OCI-LY1 (cell line): ENCODE results near the gene TSC22D4.

Experiments used
- H2AFZ ChIP-seq: fragments of 200-600 bp; sonication (generic), shearing (Covaris generic); 2 replicates; pipeline ENCODE4 v1.6.0; 2014; ENCODE audit warnings: antibody characterized with exemption, mild to moderate bottlenecking, low read length
- H3F3A ChIP-seq: fragments of 200-600 bp; sonication (generic), shearing (Covaris generic); 2 replicates; pipeline ENCODE4 v1.6.0; 2014; ENCODE audit warnings: mild to moderate bottlenecking, antibody characterized with exemption, low read length, moderate library complexity; ENCODE audit not compliant: insufficient read depth
- H3K27ac ChIP-seq: fragments of 200-600 bp; sonication (generic); 2 replicates; pipeline ENCODE4 v1.5.1; 2014; ENCODE audit warnings: low read length, mixed run types, mild to moderate bottlenecking, low read depth; ENCODE audit not compliant: poor library complexity, severe bottlenecking
- H3K27me3 ChIP-seq: fragments of 200-600 bp; sonication (generic); 2 replicates; pipeline ENCODE4 v1.6.0; 2014; ENCODE audit warnings: antibody characterized with exemption, mild to moderate bottlenecking, low read length, moderate library complexity; ENCODE audit not compliant: insufficient read depth
- H3K36me3 ChIP-seq: fragments of 200-600 bp; sonication (generic); 2 replicates; pipeline ENCODE4 v1.6.1; 2014; ENCODE audit warnings: mild to moderate bottlenecking, antibody characterized with exemption, low read length, moderate library complexity, mixed read lengths; ENCODE audit not compliant: insufficient read depth
- H3K4me1 ChIP-seq: fragments of 200-600 bp; sonication (generic); 2 replicates; pipeline ENCODE4 v1.5.1; 2014; ENCODE audit warnings: mild to moderate bottlenecking, low read length, moderate library complexity; ENCODE audit not compliant: insufficient read depth, severe bottlenecking
- H3K4me2 ChIP-seq: fragments of 200-600 bp; sonication (generic), shearing (Covaris generic); 2 replicates; pipeline ENCODE4 v1.6.1; 2014; ENCODE audit warnings: low read length
- H3K4me3 ChIP-seq: fragments of 200-600 bp; sonication (generic); 2 replicates; pipeline ENCODE4 v1.5.1; 2014; ENCODE audit warnings: low read length, low read depth, mild to moderate bottlenecking, mixed read lengths; ENCODE audit not compliant: poor library complexity, severe bottlenecking
- H3K79me2 ChIP-seq: fragments of 200-600 bp; shearing (Covaris generic); 2 replicates; pipeline ENCODE4 v1.6.1; 2016; ENCODE audit warnings: mixed run types, low read length, mixed read lengths; ENCODE audit not compliant: insufficient read depth
- H3K9ac ChIP-seq: fragments of 200-600 bp; sonication (generic), shearing (Covaris generic); 2 replicates; pipeline ENCODE4 v1.6.1; 2014; ENCODE audit warnings: mild to moderate bottlenecking, low read length, mixed read lengths
- H3K9me2 ChIP-seq: fragments of 200-600 bp; sonication (generic), shearing (Covaris generic); 2 replicates; pipeline ENCODE4 v1.6.1; 2014; ENCODE audit warnings: low read depth, mild to moderate bottlenecking, low read length, mixed read lengths
- H3K9me3 ChIP-seq: fragments of 200-600 bp; shearing (Covaris generic); 2 replicates; pipeline ENCODE4 v1.6.1; 2014; ENCODE audit warnings: low read length, mixed read lengths
- H4K20me1 ChIP-seq: fragments of 200-600 bp; sonication (generic), shearing (Covaris generic); 2 replicates; pipeline ENCODE4 v1.6.0; 2016; ENCODE audit warnings: mild to moderate bottlenecking, low read length; ENCODE audit not compliant: insufficient read depth
- CTCF ChIP-seq: fragments of 200-600 bp; sonication (generic), shearing (Covaris generic); IDR thresholded peaks from 2 replicates; pipeline ENCODE4 v1.5.1; 2017; ENCODE audit warnings: mild to moderate bottlenecking, antibody characterized with exemption, low read length, moderate library complexity, mixed read lengths
- EZH2 ChIP-seq: fragments of 200-600 bp; sonication (generic), shearing (Covaris generic); IDR thresholded peaks from 2 replicates; pipeline ENCODE4 v1.8.0; 2017; ENCODE audit warnings: borderline replicate concordance, mixed run types, mild to moderate bottlenecking, antibody characterized with exemption, low read length, moderate library complexity, mixed read lengths

The TSC22D4 gene

GRCh38 chr7:100490483-100491191 lies 11.6 kb upstream of the TSC22D4 start:
- H3K4me3 ChIP-seq, result no peak overlapping the region
- peaks cover 17% of the 10 kb centered on the region for H3K27me3 ChIP-seq
- no peaks in the 10 kb centered on the region for H3K36me3 ChIP-seq
- H3K27ac ChIP-seq, result no peak overlapping the region
- H2AFZ ChIP-seq, result no peak overlapping the region
- no peaks in the 10 kb centered on the region for H3K4me1 ChIP-seq
- H3K4me2 ChIP-seq, result no peak overlapping the region
- H3K9me2 ChIP-seq, result no peaks in the 10 kb centered on the region
- H3K9me3 ChIP-seq, result no peaks in the 10 kb centered on the region
- TF ChIP-seq EZH2, result no peak
- TF ChIP-seq CTCF, result 0 out of 2 replicates have a peak, but pooled peaks have one; percentile 8
- H4K20me1 ChIP-seq, result no peaks in the 10 kb centered on the region
- H3K79me2 ChIP-seq, result no peaks in the 10 kb centered on the region
- H3F3A ChIP-seq, result no peaks in the 10 kb centered on the region
- H3K9ac ChIP-seq, result no peak overlapping the region

- Histone ChIP-seq H3F3A (no peaks in the 10 kb centered on the region), H2AFZ (no peak overlapping the region), H3K4me3 (no peak overlapping the region), H4K20me1 (no peaks in the 10 kb centered on the region), H3K4me1 (no peaks in the 10 kb centered on the region), H3K36me3 (no peaks in the 10 kb centered on the region), H3K9ac (no peak overlapping the region), H3K27me3 (peaks cover 17% of the 10 kb centered on the region), H3K9me3 (no peaks in the 10 kb centered on the region), H3K27ac (no peak overlapping the region), H3K9me2 (no peaks in the 10 kb centered on the region), H3K79me2 (no peaks in the 10 kb centered on the region), H3K4me2 (no peak overlapping the region)
- TF ChIP-seq CTCF (no peak), EZH2 (no peak)
These were observed 10.8 kb upstream of the TSC22D4 start for GRCh38 chr7:100489824-100490223.

- H3K36me3 ChIP-seq, result no peaks in the 10 kb centered on the region
- H3K4me2 ChIP-seq, result no peak overlapping the region
- no peak overlapping the region for H3K4me3 ChIP-seq
- H3F3A ChIP-seq, result no peaks in the 10 kb centered on the region
- H3K9ac ChIP-seq, result no peak overlapping the region
- H3K4me1 ChIP-seq, result no peaks in the 10 kb centered on the region
- no peak overlapping the region for H2AFZ ChIP-seq
- peaks cover 14% of the 10 kb centered on the region for H3K27me3 ChIP-seq
- H3K27ac ChIP-seq, result no peak overlapping the region
- no peaks in the 10 kb centered on the region for H3K9me2 ChIP-seq
- no peak for TF ChIP-seq EZH2
- no peak for TF ChIP-seq CTCF
- no peaks in the 10 kb centered on the region for H4K20me1 ChIP-seq
- H3K9me3 ChIP-seq, result no peaks in the 10 kb centered on the region
- no peaks in the 10 kb centered on the region for H3K79me2 ChIP-seq
These were observed 10.1 kb upstream of the TSC22D4 start for GRCh38 chr7:100489121-100489520.
